CMK (cell line): ENCODE results near the gene NBPF14.
"Not testable (repeated sequence)": the region's sequence is repeated elsewhere in the genome, so short reads cannot be mapped to it uniquely, and the experiment has no call there.

ENCODE experiments used
- DNase-seq: peaks from one replicate; pipeline ENCODE4 v3.0.0-alpha.2; 2010; ENCODE audit warnings: low read depth

NBPF14 gene

GRCh38 chr1:148595911-148596310, at the start of gene NBPF14:
NBPF14 (minus strand) TSS chr1:148596011; CDS start chr1:148595717, 294 bp downstream.
- not testable (repeated sequence) for DNase-seq

- DNase-seq = not testable (repeated sequence)
These were observed 29.6 kb upstream of the NBPF14 start for GRCh38 chr1:148625451-148625850.

GRCh38 chr1:148618216-148618615, 22.4 kb upstream of the NBPF14 start:
- not testable (repeated sequence) for DNase-seq

- not testable (repeated sequence) for DNase-seq
These were observed 9.5 kb upstream of the NBPF14 start for GRCh38 chr1:148605266-148605665.

- DNase-seq = not testable (repeated sequence)
These were observed 451 bp downstream of the NBPF14 start for GRCh38 chr1:148595360-148595759.

- DNase-seq = not testable (repeated sequence)
These were observed 4.7 kb downstream of the NBPF14 start for GRCh38 chr1:148591098-148591497.

GRCh38 chr1:148532158-148532557, 63.7 kb downstream of the NBPF14 start:
- not testable (repeated sequence) for DNase-seq

GRCh38 chr1:148529101-148529567, 66.7 kb downstream of the NBPF14 start:
- DNase-seq = not testable (repeated sequence)

GRCh38 chr1:148528591-148528990, 67.2 kb downstream of the NBPF14 start:
- DNase-seq = not testable (repeated sequence)

- not testable (repeated sequence) for DNase-seq
These were observed 69.2 kb downstream of the NBPF14 start for GRCh38 chr1:148526587-148526986.

GRCh38 chr1:148523205-148524144, 72.3 kb downstream of the NBPF14 start:
- DNase-seq = not testable (repeated sequence)

- peak; percentile 95 for DNase-seq
These were observed 73.1 kb downstream of the NBPF14 start for GRCh38 chr1:148522561-148523204.

GRCh38 chr1:148522072-148522471, 73.7 kb downstream of the NBPF14 start:
- DNase-seq = peak; percentile 72

- not testable (repeated sequence) for DNase-seq
These were observed 81.5 kb downstream of the NBPF14 start for GRCh38 chr1:148514310-148514709.

GRCh38 chr1:148512571-148513184, 83.1 kb downstream of the NBPF14 start:
- DNase-seq = not testable (repeated sequence)

GRCh38 chr1:148493933-148494332, 101.9 kb downstream of the NBPF14 start:
- not testable (repeated sequence) for DNase-seq

- not testable (repeated sequence) for DNase-seq
These were observed 112.8 kb downstream of the NBPF14 start, which contains the start of gene PPIAL4G for GRCh38 chr1:148483029-148483428. PPIAL4G (minus strand) TSS chr1:148483302; CDS start chr1:148483252, 50 bp downstream.
